Stimulated activated naive CD8-positive, alpha-beta T cell treated with anti-CD3 and anti-CD28 coated beads, Interleukin-15, Interleukin-2, amounts not matched to agents 100 ng/mL and 50 ng/mL, for 24 hours (primary cell): ENCODE measurements around the gene NCBP3.
A peak's percentile ranks its signal among the peaks of the same experiment; 100 is the strongest.

Source experiments
- H3K27ac Mint-ChIP-seq: one replicate; pipeline ENCODE4 v1.8.0; 2021; ENCODE audit warnings: mild to moderate bottlenecking, mixed read lengths
- H3K27me3 Mint-ChIP-seq: one replicate; pipeline ENCODE4 v1.8.0; 2021; ENCODE audit warnings: mixed read lengths
- H3K36me3 Mint-ChIP-seq: one replicate; pipeline ENCODE4 v1.8.0; 2021; ENCODE audit warnings: low read depth, mixed read lengths
- H3K4me1 Mint-ChIP-seq: one replicate; pipeline ENCODE4 v1.8.0; 2021; ENCODE audit warnings: low read depth, mixed read lengths
- H3K4me3 Mint-ChIP-seq: one replicate; pipeline ENCODE4 v1.8.0; 2021; ENCODE audit warnings: mild to moderate bottlenecking, mixed read lengths
- H3K9me3 Mint-ChIP-seq: one replicate; pipeline ENCODE4 v1.8.0; 2021; ENCODE audit warnings: mixed read lengths

NCBP3 gene

GRCh38 chr17:3761036-3761917 is 84.8 kb downstream of the NCBP3 start:
- Mint-ChIP-seq H3K4me1 (peaks cover 53% of the 10 kb centered on the region), H3K4me3 (no peak overlapping the region), H3K27me3 (peaks cover 20% of the 10 kb centered on the region), H3K36me3 (peaks cover 12% of the 10 kb centered on the region), H3K27ac (peak overlapping the region; percentile 41), H3K9me3 (peaks cover 8% of the 10 kb centered on the region)

- no peak overlapping the region for H3K4me3 Mint-ChIP-seq
- H3K9me3 Mint-ChIP-seq: peaks cover 8% of the 10 kb centered on the region
- peaks cover 16% of the 10 kb centered on the region for H3K27me3 Mint-ChIP-seq
- H3K4me1 Mint-ChIP-seq: peaks cover 41% of the 10 kb centered on the region
- H3K27ac Mint-ChIP-seq: no peak overlapping the region
- H3K36me3 Mint-ChIP-seq: peaks cover 9% of the 10 kb centered on the region
Measured at GRCh38 chr17:3759597-3760216, 86.3 kb downstream of the NCBP3 start.

- Mint-ChIP-seq H3K9me3 (peaks cover 8% of the 10 kb centered on the region), H3K27me3 (peaks cover 7% of the 10 kb centered on the region), H3K27ac (no peak overlapping the region), H3K4me3 (no peak overlapping the region), H3K36me3 (peaks cover 9% of the 10 kb centered on the region), H3K4me1 (peaks cover 19% of the 10 kb centered on the region)
Measured at GRCh38 chr17:3755335-3756030, 90.6 kb downstream of the NCBP3 start.

- Mint-ChIP-seq H3K9me3 (peaks cover 2% of the 10 kb centered on the region), H3K36me3 (peaks cover 3% of the 10 kb centered on the region), H3K27ac (no peak overlapping the region), H3K4me1 (peaks cover 22% of the 10 kb centered on the region), H3K4me3 (no peak overlapping the region), H3K27me3 (peaks cover 1% of the 10 kb centered on the region)
Measured at GRCh38 chr17:3754458-3755334, 91.3 kb downstream of the NCBP3 start.

GRCh38 chr17:3754066-3754457 is 92.0 kb downstream of the NCBP3 start:
- no peak overlapping the region for H3K4me3 Mint-ChIP-seq
- H3K27ac Mint-ChIP-seq: no peak overlapping the region
- no peaks in the 10 kb centered on the region for H3K9me3 Mint-ChIP-seq
- no peaks in the 10 kb centered on the region for H3K36me3 Mint-ChIP-seq
- peaks cover 22% of the 10 kb centered on the region for H3K4me1 Mint-ChIP-seq
- H3K27me3 Mint-ChIP-seq: no peaks in the 10 kb centered on the region

- peaks cover 26% of the 10 kb centered on the region for H3K4me1 Mint-ChIP-seq
- H3K4me3 Mint-ChIP-seq: no peak overlapping the region
- no peak overlapping the region for H3K27ac Mint-ChIP-seq
- no peaks in the 10 kb centered on the region for H3K27me3 Mint-ChIP-seq
- H3K9me3 Mint-ChIP-seq: no peaks in the 10 kb centered on the region
- H3K36me3 Mint-ChIP-seq: no peaks in the 10 kb centered on the region
Measured at GRCh38 chr17:3753624-3754023, 92.4 kb downstream of the NCBP3 start.
